GM21360 (cell line): ENCODE results near the gene XPO6.

Experiments used
- ATAC-seq: cut with Tn5 transposase; IDR thresholded peaks from one replicate; pipeline ENCODE4 v1.9.1; 2021; ENCODE audit warnings: mild to moderate bottlenecking, moderate library complexity; ENCODE audit not compliant: unreplicated experiment

The XPO6 gene

DNA sequence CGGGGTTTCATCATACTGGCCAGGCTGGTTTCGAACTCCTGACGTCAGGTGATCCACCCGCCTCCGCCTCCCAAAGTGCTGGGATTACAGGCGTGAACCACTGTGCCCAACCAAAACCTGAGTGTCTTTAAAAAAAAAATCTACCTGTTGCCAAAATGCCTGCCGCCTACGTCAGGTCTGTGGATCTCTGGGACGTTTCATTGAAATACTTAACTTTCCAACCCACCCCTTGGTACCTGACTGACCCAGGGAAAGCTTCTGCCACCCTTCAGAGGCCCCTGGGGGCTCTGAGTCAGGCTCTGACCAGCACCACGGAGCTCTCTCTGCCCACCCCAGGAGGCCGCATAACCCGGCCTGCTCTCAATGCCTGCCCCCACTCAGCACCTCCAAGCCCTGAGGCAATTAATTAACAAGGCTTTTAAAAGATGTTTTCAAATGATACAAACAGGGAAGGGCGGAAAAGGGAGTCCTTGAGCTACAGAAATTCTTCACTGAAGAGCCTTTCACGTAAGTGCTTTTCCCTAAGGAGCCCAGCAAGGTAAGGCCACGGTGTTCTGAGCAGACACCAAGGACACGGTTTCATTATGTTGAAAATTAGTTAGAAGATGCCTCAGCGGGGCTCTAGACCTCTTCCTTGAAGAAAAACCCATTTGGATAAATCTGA is 118.9 kb downstream of the XPO6 start:
- ATAC-seq, result no peak

DNA sequence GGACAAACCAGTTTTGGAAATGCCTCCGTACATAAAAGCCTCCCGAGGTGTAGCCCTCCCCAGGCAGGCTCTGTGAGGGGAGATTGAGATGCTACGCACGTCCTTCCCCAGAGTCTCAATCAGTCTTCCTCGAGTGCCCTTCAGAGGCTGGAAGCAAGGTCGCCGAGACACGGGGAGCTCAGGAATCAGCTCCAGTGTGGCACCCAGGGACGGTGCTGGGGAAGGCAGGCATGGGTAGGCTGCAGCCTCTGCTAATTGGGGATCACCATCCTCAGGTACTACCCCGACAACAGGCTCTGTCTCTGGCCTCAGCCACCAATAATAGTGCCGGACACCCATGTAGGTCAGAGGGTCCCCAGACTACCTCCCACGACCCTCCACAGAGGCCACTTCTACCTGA is 120.1 kb downstream of the XPO6 start:
- no peak for ATAC-seq

DNA sequence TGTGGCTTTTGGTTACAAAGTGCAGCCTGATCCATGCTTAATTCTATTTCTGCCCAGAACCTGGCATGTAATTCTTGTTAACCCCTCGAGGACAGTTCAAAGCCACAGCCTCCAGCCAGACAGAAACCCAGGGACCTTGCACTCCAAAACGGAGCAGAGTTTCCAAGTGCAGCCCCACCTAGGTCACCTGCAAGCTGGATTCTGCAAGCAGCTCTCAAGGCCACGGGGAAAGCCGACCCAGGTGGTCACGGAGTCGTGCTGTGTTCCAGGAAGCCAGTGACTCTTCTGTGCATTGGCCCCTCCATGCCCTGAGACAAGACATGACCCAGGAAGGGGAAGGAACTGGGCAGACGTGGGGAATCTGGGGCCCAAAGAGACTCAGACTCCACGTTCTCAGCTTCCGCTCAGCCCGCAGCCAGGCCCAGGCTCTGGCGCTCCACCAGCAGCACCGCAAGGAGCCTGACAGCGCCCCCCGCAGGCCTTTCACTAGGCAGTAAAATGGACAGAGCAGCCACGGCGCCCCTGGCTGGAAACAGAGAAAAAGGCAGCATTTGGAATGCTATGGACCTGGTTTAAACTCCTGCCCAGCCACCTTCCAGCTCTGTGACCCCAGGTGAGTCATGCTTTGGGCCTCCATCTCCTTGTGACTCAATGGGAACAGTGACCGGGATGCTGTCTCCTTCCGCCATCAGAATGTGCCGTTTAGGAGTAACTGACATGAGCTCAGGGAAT is 121.0 kb downstream of the XPO6 start:
- no peak for ATAC-seq

DNA sequence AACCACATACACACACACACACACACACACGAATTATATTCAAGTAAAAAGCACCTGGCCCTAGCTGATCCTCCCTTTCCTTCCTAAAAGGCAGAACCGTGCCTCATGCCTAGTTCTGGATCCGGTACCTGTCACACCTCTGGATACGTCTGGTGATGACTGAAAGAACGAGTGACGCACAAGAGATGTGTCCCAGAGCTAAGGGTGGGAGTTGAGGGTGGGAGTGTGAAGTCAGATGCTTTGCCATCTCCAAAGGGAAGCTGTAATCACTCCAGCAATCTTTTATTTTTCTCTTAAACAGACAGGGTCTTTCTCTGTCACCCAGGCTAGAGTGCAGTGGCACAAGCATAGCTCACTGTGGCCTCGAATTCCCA is 121.8 kb downstream of the XPO6 start:
- no peak for ATAC-seq

GRCh38 chr16:28089205-28089991 is 122.4 kb downstream of the XPO6 start:
- ATAC-seq, result no peak

DNA sequence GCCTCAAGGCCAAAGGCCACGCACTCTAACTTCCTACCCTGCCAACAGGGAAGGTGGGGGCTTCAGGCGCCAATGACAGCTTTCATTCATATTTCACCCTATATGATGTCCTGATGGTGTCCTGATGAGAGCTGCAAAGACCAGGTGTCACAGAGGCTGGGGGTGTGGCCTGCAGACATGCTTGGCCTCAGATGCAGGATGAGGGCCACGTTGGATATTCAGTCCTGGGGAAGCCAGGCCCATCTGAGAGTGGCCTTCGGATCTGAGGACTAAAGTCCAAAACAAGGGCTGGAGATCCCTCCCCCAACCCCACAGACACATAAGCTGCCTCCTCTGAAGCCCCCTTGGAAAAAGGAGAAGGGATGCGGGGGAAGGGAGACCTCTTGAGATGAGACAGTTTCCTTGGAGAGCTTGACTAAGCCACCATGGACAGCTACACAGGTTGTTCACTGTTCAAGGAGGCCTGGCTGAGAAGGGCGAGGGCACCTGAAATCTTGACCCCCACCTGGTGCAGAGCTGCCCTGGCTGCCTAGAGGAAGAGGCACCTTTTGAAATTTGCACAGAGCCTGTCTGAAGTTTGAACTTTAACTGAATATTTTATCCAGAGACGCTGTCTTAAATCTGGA is 124.0 kb downstream of the XPO6 start:
- ATAC-seq, result no peak

- no peak for ATAC-seq
These were observed 124.6 kb downstream of the XPO6 start for GRCh38 chr16:28087140-28087660.

DNA sequence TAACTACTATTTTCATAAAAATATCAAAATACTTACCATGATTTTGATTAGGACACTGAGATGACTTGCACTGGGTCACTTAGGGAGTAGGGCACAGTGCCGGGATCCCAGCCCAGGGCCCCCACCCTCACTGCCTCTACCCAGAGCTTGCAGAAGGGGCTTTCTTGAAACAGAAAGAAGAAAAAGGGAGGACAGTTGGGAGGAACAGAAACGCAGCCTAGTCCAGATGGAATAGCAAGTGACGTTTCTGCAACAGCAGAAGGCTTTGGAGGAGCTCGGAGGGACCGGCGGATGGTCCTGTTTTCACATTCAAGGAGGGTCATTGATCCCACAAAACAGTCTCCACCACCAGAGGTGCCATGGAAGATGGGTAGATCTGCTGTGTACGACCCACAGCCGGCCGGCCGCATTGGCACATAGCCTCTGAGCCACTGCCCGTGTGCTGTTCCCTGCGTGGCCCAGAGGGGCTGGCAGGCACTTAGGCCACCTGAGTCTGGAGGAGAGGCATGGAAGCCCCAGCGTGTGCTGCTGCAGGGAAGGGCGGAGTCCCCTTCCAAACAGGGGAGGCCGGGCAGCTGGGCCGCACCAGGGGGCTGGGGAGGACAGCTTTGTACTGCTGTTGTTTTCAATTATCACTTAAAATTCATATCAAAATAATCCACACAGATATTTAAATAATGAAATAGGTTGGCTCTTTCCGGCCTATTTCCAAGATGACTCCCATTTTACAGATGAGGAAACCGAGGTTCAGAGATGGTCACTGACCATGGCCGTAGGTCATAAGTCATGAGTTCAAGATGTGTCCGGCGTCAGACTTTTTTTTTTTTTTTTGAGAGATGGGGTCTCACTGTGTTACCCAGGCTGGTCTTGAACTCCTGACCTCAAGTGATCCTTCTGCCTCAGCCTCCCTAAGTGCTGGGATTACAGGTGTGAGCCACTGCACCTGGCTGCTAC is 125.3 kb downstream of the XPO6 start:
- ATAC-seq, result no peak

GRCh38 chr16:28085389-28086171 is 126.2 kb downstream of the XPO6 start:
- no peak for ATAC-seq

GRCh38 chr16:28084209-28084608 is 127.6 kb downstream of the XPO6 start:
- ATAC-seq, result no peak

GRCh38 chr16:28082624-28083023 is 129.1 kb downstream of the XPO6 start:
- ATAC-seq, result no peak

- ATAC-seq, result no peak
These were observed 130.3 kb downstream of the XPO6 start for GRCh38 chr16:28081391-28081968.

DNA sequence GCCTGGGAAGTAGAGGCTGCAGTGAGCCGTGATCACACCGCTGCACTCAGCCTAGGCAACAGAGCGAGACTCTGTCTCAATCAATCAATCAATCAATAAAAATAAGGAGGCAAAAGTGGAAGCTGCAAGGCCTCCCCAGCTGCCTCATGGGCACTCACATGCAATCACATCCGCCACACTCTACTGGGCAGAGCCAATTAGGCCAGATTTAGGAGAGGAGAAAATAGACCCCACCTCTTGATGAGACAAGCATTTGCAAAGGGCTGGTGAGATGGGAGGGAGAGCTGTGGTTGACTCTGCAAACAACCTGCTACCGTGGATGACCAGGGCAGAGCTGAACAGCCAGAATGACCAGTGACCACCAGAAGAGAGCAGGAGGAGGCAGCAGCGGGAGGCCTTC is 133.5 kb downstream of the XPO6 start:
- ATAC-seq, result no peak

DNA sequence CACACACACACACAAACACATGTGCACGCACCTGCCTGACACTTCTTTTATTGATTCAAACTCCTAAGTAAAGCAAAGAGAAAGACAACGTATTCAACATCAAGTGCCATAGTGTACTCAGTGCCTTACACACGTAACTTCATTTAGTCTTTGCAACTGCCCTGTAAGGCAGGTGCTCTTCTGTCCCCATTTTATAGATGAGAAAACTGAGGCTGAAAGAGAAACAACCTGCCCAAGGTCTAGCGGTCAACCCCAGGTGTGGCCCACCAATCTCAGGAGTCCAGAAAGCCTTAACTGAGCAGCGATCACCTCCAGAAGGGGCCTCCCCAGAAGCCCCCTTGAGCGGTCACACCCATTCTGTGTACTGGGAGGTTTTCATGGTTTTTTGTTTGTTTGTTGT is 137.9 kb downstream of the XPO6 start:
- ATAC-seq, result no peak

DNA sequence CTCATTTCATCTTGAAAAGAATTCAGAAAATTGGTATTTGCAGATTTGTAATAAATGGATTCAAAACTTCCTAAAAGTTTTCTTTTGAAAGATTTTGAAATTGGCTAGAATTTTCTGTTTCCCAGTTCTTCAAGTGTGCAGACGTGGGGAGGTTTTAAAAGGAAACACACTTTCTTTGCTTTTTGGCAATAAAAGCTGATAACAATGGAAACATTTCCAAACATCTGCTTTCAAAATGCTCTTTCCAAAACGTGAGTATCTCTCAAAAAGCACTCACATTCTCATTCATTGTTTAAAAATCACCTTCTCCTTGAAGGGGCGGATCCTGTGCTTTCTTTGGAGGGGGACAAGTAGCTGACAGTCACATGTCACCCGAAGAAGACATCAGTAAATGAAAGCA is 139.7 kb downstream of the XPO6 start:
- ATAC-seq, result no peak

DNA sequence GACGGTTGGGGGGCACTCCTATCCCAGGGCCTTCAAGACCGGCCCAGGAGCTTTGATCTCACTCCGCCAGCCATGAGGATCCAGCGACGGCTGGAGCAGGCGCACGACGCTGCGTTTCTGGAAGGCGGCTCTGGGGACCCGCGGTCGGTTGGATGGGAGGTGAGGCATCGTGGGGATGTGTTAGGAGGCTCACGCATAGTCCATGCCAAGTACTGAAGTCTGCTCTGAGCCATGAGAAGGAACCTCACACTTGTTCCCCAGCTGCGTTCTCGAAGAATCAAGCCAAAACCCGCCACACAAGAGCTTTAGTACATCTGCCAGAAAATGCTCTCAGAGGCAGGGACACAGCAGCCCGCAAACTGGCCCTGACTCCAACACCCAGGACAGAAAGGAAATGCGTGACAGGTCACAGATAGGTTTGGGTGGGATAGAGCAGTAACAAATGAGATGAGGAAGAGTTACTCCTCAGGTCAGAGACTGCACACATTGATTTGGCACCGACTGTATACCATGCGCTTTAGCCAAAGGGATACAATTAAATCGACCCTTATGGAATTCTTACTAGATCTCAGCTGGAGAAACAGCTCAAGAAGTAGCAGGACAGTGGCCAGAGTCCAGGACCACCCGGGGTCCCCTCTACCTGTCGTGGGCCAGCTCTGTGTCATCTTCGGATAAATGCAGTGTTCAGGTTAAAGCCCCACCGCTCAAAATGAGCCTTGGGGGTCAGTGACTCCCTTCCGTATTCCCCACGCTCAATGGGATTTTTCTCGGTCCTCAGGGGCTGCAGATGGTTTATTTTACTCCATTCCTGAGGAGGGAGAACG is 141.6 kb downstream of the XPO6 start:
- no peak for ATAC-seq

DNA sequence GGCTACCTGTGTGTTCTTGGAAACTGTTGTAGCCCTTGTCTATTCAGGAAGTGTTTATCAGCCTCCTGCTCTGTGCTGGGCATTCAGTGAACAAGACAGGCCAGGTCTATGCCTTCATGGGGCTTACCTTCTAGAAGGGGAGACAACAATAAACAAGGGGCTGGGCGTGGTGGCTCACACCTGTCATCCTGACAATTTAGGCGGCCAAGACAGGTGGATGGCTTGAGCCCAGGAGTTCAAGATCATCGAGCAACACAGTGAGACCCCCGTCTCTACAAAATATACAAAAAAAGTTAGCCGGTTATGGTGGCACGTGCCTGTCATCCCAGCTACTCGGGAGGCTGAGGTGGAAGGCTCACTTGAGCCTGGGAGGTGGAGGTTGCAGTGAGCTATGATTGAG is 142.8 kb downstream of the XPO6 start:
- ATAC-seq, result no peak
